WI38 (cell line): Measurements from ENCODE around the gene RFC1.

ENCODE experiments used
- H3K4me3 ChIP-seq: 2 replicates; pipeline ENCODE4 v1.5.1; 2011; ENCODE audit warnings: low read depth, mild to moderate bottlenecking, control low read depth, low read length
- CTCF ChIP-seq: IDR thresholded peaks from 2 replicates; pipeline ENCODE4 v1.5.1; 2012; ENCODE audit warnings: low read depth, mild to moderate bottlenecking, control low read depth, low read length

Gene RFC1

GRCh38 chr4:39337841-39338240, 28.3 kb downstream of the RFC1 start:
- no peak overlapping the region for H3K4me3 ChIP-seq
- no peak for TF ChIP-seq CTCF

GRCh38 chr4:39335566-39335965, 30.6 kb downstream of the RFC1 start:
- H3K4me3 ChIP-seq = no peak overlapping the region
- TF ChIP-seq CTCF = no peak

GRCh38 chr4:39331191-39331590, 35.0 kb downstream of the RFC1 start:
- no peak for TF ChIP-seq CTCF
- H3K4me3 ChIP-seq = no peak overlapping the region

- no peak overlapping the region for H3K4me3 ChIP-seq
- TF ChIP-seq CTCF = no peak
Measured at GRCh38 chr4:39330353-39330752, 35.8 kb downstream of the RFC1 start.

GRCh38 chr4:39326468-39326977, 39.6 kb downstream of the RFC1 start:
- no peak overlapping the region for H3K4me3 ChIP-seq
- TF ChIP-seq CTCF = no peak

- no peak overlapping the region for H3K4me3 ChIP-seq
- TF ChIP-seq CTCF = no peak
Measured at GRCh38 chr4:39324897-39325613, 41.1 kb downstream of the RFC1 start.

GRCh38 chr4:39324446-39324845, 41.7 kb downstream of the RFC1 start:
- H3K4me3 ChIP-seq = no peak overlapping the region
- TF ChIP-seq CTCF = no peak
